GM19099 (cell line): ENCODE measurements around the gene MYL7.

Source experiments
- POLR2A ChIP-seq: IDR thresholded peaks from 3 replicates; pipeline ENCODE4 v1.6.1; 2011; ENCODE audit warnings: low read depth; ENCODE audit not compliant: insufficient read length; ENCODE audit errors: extremely low read depth

MYL7 gene

GRCh38 chr7:44116087-44116788 lies 24.9 kb downstream of the MYL7 start:
- TF ChIP-seq POLR2A, result no peak

DNA sequence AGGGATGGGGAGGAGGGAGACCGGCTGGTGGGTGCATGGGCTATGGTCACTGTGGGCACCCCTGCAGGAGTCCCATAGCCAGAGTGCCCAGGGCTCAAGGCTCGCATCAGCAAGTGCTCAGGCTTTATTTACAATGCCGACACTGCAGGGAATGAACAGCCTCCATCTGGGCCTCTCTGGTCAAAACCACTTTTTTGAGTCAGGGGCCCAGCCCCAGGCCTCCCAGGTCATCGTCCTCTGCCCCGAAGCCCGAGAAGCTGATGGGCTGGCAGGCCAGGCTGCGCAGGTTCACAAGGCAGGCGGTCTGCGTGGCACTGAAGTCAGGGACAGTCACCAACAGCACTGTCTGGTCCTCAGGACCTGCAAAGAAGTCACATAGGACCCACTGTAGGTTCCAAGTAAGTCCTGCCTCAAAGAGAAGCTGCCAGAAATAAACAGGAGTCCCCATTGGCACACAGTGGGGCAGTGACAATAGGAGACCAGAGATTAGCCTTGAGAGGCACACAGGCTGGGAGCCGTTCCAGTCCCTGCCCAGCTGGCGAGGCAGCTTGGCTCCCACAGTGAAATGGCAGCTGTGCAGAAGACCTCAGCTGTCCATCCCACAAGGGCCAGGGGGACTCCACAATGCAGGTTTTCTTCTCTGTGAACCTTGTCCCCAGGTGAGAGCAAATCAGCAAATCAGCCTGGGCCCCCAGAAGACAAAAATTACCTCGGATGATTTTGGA lies 26.4 kb downstream of the MYL7 start:
- TF ChIP-seq POLR2A, result no peak

DNA sequence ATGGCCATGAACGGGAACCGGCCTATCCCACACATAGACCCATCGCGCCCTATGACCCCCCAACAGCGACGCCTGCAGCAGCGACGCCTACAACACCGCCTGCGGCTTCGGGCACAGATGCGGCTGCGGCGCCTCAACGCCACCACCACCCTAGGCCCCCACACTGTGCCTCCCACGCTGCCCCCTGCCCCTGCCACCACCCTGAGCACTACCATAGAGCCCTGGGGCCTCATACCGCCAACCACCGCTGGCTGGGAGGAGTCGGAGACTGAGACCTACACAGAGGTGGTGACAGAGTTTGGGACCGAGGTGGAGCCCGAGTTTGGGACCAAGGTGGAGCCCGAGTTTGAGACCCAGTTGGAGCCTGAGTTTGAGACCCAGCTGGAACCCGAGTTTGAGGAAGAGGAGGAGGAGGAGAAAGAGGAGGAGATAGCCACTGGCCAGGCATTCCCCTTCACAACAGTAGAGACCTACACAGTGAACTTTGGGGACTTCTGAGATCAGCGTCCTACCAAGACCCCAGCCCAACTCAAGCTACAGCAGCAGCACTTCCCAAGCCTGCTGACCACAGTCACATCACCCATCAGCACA lies 27.3 kb downstream of the MYL7 start:
- TF ChIP-seq POLR2A, result no peak

DNA sequence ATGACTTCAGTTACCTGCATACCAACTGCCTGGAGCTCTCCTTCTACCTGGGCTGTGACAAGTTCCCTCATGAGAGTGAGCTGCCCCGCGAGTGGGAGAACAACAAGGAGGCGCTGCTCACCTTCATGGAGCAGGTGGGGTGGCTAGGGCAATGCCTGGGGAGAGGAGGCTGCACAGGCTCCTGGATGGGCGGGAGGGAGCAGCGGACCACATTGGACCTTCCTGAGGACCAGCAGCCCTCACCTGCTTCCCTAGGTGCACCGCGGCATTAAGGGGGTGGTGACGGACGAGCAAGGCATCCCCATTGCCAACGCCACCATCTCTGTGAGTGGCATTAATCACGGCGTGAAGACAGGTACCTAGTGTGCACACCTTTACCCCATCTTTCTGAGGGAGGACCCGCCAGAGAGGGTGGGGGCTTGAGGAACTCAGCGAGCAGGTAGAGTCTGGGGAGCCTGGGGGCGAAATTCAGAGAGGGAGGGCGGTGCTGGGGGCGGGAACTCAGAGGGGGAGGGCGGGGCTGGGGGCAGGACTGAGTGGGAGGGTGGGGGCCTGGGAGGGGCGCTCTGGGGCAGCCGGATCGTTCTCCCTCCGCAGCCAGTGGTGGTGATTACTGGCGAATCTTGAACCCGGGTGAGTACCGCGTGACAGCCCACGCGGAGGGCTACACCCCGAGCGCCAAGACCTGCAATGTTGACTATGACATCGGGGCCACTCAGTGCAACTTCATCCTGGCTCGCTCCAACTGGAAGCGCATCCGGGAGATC lies 28.0 kb downstream of the MYL7 start:
- no peak for TF ChIP-seq POLR2A

GRCh38 chr7:44112231-44112996 lies 28.7 kb downstream of the MYL7 start:
- no peak for TF ChIP-seq POLR2A

GRCh38 chr7:44111761-44112160 lies 29.4 kb downstream of the MYL7 start:
- TF ChIP-seq POLR2A, result no peak

DNA sequence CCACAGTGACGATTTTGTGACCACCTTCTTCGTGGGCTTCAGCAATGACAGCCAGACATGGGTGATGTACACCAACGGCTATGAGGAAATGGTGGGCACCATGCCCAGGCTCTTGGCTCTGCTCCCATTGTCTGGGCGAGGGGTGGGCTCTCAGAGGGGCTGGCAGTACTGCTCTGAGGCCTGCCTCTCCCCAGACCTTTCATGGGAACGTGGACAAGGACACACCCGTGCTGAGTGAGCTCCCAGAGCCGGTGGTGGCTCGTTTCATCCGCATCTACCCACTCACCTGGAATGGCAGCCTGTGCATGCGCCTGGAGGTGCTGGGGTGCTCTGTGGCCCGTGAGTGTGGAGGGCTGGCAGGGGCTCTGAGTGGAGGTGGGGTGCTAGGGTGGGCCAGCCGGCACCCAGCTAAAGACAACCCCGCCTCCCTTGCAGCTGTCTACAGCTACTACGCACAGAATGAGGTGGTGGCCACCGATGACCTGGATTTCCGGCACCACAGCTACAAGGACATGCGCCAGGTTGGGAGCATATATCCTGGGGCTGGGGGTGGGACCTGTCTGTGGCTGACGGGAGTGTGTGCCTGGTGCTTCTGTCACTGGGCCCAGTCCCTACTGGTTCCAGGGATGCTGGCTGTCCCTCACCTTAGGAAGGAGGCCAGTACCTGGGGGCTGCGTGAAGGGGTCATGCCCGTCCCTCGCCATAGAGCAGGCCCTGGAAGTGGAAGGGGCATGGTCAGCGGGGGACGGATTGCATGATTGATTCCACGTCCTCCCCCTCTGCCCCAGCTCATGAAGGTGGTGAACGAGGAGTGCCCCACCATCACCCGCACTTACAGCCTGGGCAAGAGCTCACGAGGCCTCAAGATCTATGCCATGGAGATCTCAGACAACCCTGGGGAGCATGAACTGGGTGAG lies 30.2 kb downstream of the MYL7 start:
- no peak for TF ChIP-seq POLR2A

GRCh38 chr7:44109991-44110390 lies 31.1 kb downstream of the MYL7 start:
- TF ChIP-seq POLR2A, result no peak

GRCh38 chr7:44108768-44109750 lies 32.1 kb downstream of the MYL7 start:
- TF ChIP-seq POLR2A, result no peak

- no peak for TF ChIP-seq POLR2A
These were observed 33.0 kb downstream of the MYL7 start for GRCh38 chr7:44107961-44108767.

GRCh38 chr7:44107116-44107960 lies 33.8 kb downstream of the MYL7 start:
- no peak for TF ChIP-seq POLR2A
